Effector memory CD8-positive, alpha-beta T cell (primary cell): Measurements from ENCODE around the gene FAM13B.
"Not testable (repeated sequence)": the region's sequence is repeated elsewhere in the genome, so short reads cannot be mapped to it uniquely, and the experiment has no call there.

Experiments used
- ATAC-seq: fragments of 150-1000 bp; cut with Tn5 transposase; replicated peaks from 2 replicates; pipeline ENCODE4 v1.10.0; 2021; ENCODE audit warnings: mild to moderate bottlenecking, moderate library complexity
- DNase-seq, 3 experiments: peaks; one replicate each; pipeline ENCODE4 v3.0.0; 2021
- H3K27ac Mint-ChIP-seq, 2 donors: one replicate each; pipeline ENCODE4 v1.8.0; 2022; ENCODE audit warnings: mild to moderate bottlenecking in 2 of 2, mixed read lengths in 2 of 2, moderate library complexity in 2 of 2
- H3K27me3 Mint-ChIP-seq, 2 donors: one replicate each; pipeline ENCODE4 v1.8.0; 2022; ENCODE audit warnings: mixed read lengths in 2 of 2
- H3K36me3 Mint-ChIP-seq: one replicate; pipeline ENCODE4 v1.8.0; 2022; ENCODE audit warnings: mild to moderate bottlenecking, moderate library complexity, mixed read lengths; ENCODE audit not compliant: insufficient read depth
- H3K4me1 Mint-ChIP-seq, 2 donors: one replicate each; pipeline ENCODE4 v1.8.0; 2022; ENCODE audit warnings: low read depth in 2 of 2, mixed read lengths in 2 of 2
- H3K4me3 Mint-ChIP-seq, 2 donors: one replicate each; pipeline ENCODE4 v1.8.0; 2022; ENCODE audit warnings: mild to moderate bottlenecking in 2 of 2, mixed read lengths in 2 of 2, moderate library complexity in 2 of 2
- H3K9me3 Mint-ChIP-seq, 2 donors: one replicate each; pipeline ENCODE4 v1.8.0; 2022; ENCODE audit warnings: mixed read lengths in 2 of 2

FAM13B gene

GRCh38 chr5:137995077-137995748 lies 37.7 kb downstream of the FAM13B start:
- ATAC-seq: no peak
- peaks cover 34% of the 10 kb centered on the region for H3K36me3 Mint-ChIP-seq
- no peaks in the 10 kb centered on the region for H3K27me3 Mint-ChIP-seq
- peaks cover 29 to 50% of the 10 kb centered on the region in 2 donors for H3K4me1 Mint-ChIP-seq
- no peaks in the 10 kb centered on the region for H3K9me3 Mint-ChIP-seq
- peak overlapping the region in 1 of 2 donors; percentile 6 for H3K4me3 Mint-ChIP-seq
- H3K27ac Mint-ChIP-seq: peak overlapping the region in 1 of 2 donors; percentile 86
- no peak for DNase-seq

GRCh38 chr5:137994556-137994955 lies 38.3 kb downstream of the FAM13B start:
- peaks cover 28% of the 10 kb centered on the region for H3K36me3 Mint-ChIP-seq
- H3K4me3 Mint-ChIP-seq: no peak overlapping the region
- DNase-seq: no peak
- no peaks in the 10 kb centered on the region for H3K27me3 Mint-ChIP-seq
- peak overlapping the region in 1 of 2 donors; percentile 86 for H3K27ac Mint-ChIP-seq
- no peak for ATAC-seq
- peaks cover 29 to 48% of the 10 kb centered on the region in 2 donors for H3K4me1 Mint-ChIP-seq
- H3K9me3 Mint-ChIP-seq: no peaks in the 10 kb centered on the region

GRCh38 chr5:137989419-137989818 lies 43.5 kb downstream of the FAM13B start:
- no peaks in the 10 kb centered on the region for H3K9me3 Mint-ChIP-seq
- ATAC-seq: no peak
- no peaks in the 10 kb centered on the region for H3K27me3 Mint-ChIP-seq
- H3K4me3 Mint-ChIP-seq: no peak overlapping the region
- no peak for DNase-seq
- H3K27ac Mint-ChIP-seq: peak overlapping the region in 1 of 2 donors; percentile 13
- peaks cover 35% of the 10 kb centered on the region for H3K36me3 Mint-ChIP-seq
- peaks cover 8 to 32% of the 10 kb centered on the region in 2 donors for H3K4me1 Mint-ChIP-seq

GRCh38 chr5:137975208-137975607 lies 57.7 kb downstream of the FAM13B start:
- H3K9me3 Mint-ChIP-seq: no peaks in the 10 kb centered on the region
- DNase-seq (no peak), ATAC-seq (no peak)
- H3K27ac Mint-ChIP-seq: peak overlapping the region; percentile 1
- no peak overlapping the region for H3K4me3 Mint-ChIP-seq
- H3K4me1 Mint-ChIP-seq: peaks cover 3 to 17% of the 10 kb centered on the region in 2 donors
- H3K27me3 Mint-ChIP-seq: no peaks in the 10 kb centered on the region
- H3K36me3 Mint-ChIP-seq: peaks cover 37% of the 10 kb centered on the region

- not testable (repeated sequence) for H3K9me3 Mint-ChIP-seq, ATAC-seq, H3K27me3 Mint-ChIP-seq, H3K4me3 Mint-ChIP-seq, DNase-seq
- Mint-ChIP-seq H3K27ac (peak overlapping the region in 1 of 2 donors; percentile 92), H3K4me1 (peaks cover 0 to 15% of the 10 kb centered on the region in 2 donors), H3K36me3 (peaks cover 26% of the 10 kb centered on the region)
Measured at GRCh38 chr5:137970384-137970783, 62.5 kb downstream of the FAM13B start.

GRCh38 chr5:137960819-137961218 lies 72.1 kb downstream of the FAM13B start:
- H3K4me3 Mint-ChIP-seq: no peak overlapping the region
- DNase-seq: no peak
- ATAC-seq: no peak
- no peaks in the 10 kb centered on the region for H3K9me3 Mint-ChIP-seq
- H3K36me3 Mint-ChIP-seq: peaks cover 37% of the 10 kb centered on the region
- H3K27ac Mint-ChIP-seq: peak overlapping the region; percentile 39 to 78
- H3K4me1 Mint-ChIP-seq: peaks cover 3 to 26% of the 10 kb centered on the region in 2 donors
- H3K27me3 Mint-ChIP-seq: no peaks in the 10 kb centered on the region

- H3K36me3 Mint-ChIP-seq: peaks cover 34% of the 10 kb centered on the region
- H3K27ac Mint-ChIP-seq: peak overlapping the region; percentile 39 to 78
- H3K4me1 Mint-ChIP-seq: peaks cover 3 to 21% of the 10 kb centered on the region in 2 donors
- no peaks in the 10 kb centered on the region for H3K27me3 Mint-ChIP-seq
- no peak overlapping the region for H3K4me3 Mint-ChIP-seq
- no peak for DNase-seq
- no peak for ATAC-seq
- no peaks in the 10 kb centered on the region for H3K9me3 Mint-ChIP-seq
Measured at GRCh38 chr5:137960141-137960540, 72.7 kb downstream of the FAM13B start.

DNA sequence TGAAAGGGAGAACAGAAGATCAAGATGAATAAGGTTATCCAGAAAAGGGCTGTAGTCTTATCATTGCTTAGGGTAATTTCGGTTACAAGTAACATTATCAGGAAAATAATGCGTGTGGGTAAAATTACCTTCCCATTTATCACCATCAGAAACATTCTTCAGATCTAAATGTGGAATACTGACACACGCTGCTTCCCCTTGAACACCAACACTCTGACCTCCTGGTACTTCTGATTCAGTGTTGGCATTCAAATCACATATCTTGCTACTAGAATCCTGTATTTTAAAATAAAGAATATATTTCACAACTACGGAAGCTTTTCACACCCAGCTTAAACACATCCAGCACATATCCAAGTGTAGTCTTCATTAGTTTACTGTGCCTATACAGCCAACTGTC lies 73.4 kb downstream of the FAM13B start:
- peak overlapping the region in 1 of 2 donors; percentile 11 for H3K27ac Mint-ChIP-seq
- ATAC-seq (no peak), DNase-seq (no peak)
- no peaks in the 10 kb centered on the region for H3K9me3 Mint-ChIP-seq
- no peak overlapping the region for H3K4me3 Mint-ChIP-seq
- H3K36me3 Mint-ChIP-seq: peaks cover 34% of the 10 kb centered on the region
- H3K4me1 Mint-ChIP-seq: peaks cover 3 to 21% of the 10 kb centered on the region in 2 donors
- no peaks in the 10 kb centered on the region for H3K27me3 Mint-ChIP-seq

GRCh38 chr5:137957948-137958347 lies 74.9 kb downstream of the FAM13B start:
- DNase-seq (no peak), ATAC-seq (no peak)
- Mint-ChIP-seq H3K4me3 (no peak overlapping the region), H3K36me3 (peaks cover 44% of the 10 kb centered on the region), H3K27ac (no peak overlapping the region), H3K9me3 (no peaks in the 10 kb centered on the region), H3K4me1 (peaks cover 3 to 20% of the 10 kb centered on the region in 2 donors), H3K27me3 (no peaks in the 10 kb centered on the region)

GRCh38 chr5:137954131-137954879 lies 78.6 kb downstream of the FAM13B start:
- Mint-ChIP-seq H3K36me3 (peaks cover 61% of the 10 kb centered on the region), H3K9me3 (no peaks in the 10 kb centered on the region), H3K4me1 (peaks cover 0 to 5% of the 10 kb centered on the region in 2 donors), H3K27me3 (no peaks in the 10 kb centered on the region), H3K27ac (no peak overlapping the region), H3K4me3 (no peak overlapping the region)
- ATAC-seq (no peak), DNase-seq (no peak)

- H3K27me3 Mint-ChIP-seq: no peaks in the 10 kb centered on the region
- ATAC-seq: no peak
- H3K4me3 Mint-ChIP-seq: no peak overlapping the region
- no peak for DNase-seq
- no peak overlapping the region for H3K27ac Mint-ChIP-seq
- peaks cover 0 to 3% of the 10 kb centered on the region in 2 donors for H3K4me1 Mint-ChIP-seq
- no peaks in the 10 kb centered on the region for H3K9me3 Mint-ChIP-seq
- H3K36me3 Mint-ChIP-seq: peaks cover 93% of the 10 kb centered on the region
Measured at GRCh38 chr5:137945825-137946224, 87.1 kb downstream of the FAM13B start.

DNA sequence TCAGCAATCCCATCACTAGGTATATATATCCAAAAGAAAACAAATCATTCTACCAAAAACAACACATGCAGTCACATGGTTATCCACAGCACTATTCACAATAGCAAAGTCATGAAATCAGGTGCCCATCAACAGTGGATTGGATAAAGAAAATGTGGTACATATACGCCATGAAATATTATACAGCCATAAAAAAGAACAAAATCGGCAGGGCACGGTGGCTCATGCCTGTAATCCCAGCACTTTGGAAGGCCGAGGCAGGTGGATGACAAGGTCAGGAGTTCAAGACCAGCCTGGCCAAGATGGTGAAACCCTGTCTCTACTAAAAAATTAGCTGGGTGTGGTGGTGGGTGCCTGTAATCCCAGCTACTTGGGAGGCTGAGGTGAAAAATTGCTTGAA lies 88.6 kb downstream of the FAM13B start:
- H3K36me3 Mint-ChIP-seq: peaks cover 95% of the 10 kb centered on the region
- not testable (repeated sequence) for H3K4me3 Mint-ChIP-seq, H3K27me3 Mint-ChIP-seq, H3K27ac Mint-ChIP-seq, DNase-seq, H3K9me3 Mint-ChIP-seq, H3K4me1 Mint-ChIP-seq, ATAC-seq

GRCh38 chr5:137939331-137939730 lies 93.5 kb downstream of the FAM13B start:
- Mint-ChIP-seq H3K9me3 (no peaks in the 10 kb centered on the region), H3K27me3 (no peaks in the 10 kb centered on the region), H3K27ac (no peak overlapping the region), H3K4me1 (peaks cover 0 to 6% of the 10 kb centered on the region in 2 donors), H3K4me3 (no peak overlapping the region), H3K36me3 (peaks cover 62% of the 10 kb centered on the region)
- DNase-seq (no peak), ATAC-seq (no peak)

- no peak for DNase-seq
- Mint-ChIP-seq H3K4me3 (no peak overlapping the region), H3K9me3 (no peaks in the 10 kb centered on the region), H3K36me3 (peaks cover 56% of the 10 kb centered on the region), H3K27me3 (no peaks in the 10 kb centered on the region), H3K27ac (no peak overlapping the region), H3K4me1 (peaks cover 0 to 6% of the 10 kb centered on the region in 2 donors)
- ATAC-seq: no peak
Measured at GRCh38 chr5:137938751-137939143, 94.1 kb downstream of the FAM13B start.
